Raji (cell line): Measurements from ENCODE around the gene TMEM178A.

Experiments used
- POLR2A ChIP-seq: IDR thresholded peaks from 2 replicates; pipeline ENCODE4 v1.6.1; 2011; ENCODE audit warnings: low read depth, low read length, control low read depth; ENCODE audit not compliant: insufficient read depth

Gene TMEM178A

DNA sequence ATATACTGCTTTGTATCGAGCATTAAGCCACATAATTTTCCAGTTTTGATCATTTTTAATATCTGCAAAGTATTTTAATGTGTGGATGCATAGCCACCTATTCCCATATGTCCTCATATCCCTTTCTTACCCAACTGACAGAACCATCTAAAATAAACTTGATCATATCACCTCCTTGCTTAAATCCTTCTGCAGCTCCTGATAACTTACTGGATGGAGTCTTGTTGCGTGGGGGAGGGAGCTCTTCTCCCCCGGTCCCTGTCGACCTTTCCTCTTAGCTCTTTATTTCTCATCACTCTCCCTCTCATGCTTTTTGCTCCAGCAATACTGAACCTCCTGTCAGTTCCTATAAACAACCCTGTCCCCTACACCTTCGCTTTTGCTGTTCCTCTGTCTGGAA lies 18.7 kb downstream of the TMEM178A start:
- TF ChIP-seq POLR2A = no peak

DNA sequence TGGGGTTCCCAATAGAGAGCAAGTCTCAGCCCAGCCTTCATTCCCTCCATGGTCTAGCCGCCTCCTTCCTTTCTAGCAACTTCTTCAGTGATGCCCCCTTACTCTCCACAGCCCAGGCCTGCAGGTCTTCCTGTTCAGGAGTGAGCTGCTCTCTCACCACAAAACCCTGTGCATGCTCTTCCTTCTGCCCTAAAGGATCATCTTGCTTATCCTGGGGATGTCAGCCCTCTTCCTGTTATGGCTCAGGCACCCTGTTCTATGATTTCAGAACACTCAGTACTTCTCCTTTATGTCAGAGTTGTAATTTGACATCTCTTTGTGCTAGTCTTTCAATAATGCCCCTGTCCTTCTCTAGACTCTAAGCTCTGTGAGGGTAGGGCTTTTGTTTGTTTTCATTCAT lies 19.4 kb downstream of the TMEM178A start:
- no peak for TF ChIP-seq POLR2A

DNA sequence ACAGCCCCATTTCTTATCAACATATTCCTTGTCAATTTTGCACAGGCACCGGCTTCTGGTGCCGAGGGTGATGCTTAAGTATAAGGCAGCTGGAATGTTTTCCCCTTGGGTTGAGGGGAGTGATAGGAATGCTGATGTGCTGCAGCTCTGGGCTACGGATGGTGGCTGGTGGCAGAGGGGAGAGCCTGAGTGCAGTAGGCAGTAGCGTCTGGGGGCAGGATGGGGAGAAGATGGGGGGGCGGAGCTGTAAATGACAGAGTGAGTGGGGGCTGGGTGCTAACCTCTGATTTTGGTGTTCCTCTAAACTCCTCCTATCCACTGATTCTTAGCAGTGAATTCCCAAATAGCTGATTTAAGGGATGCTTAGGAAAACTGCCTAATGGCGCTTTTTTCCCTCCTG lies 20.7 kb downstream of the TMEM178A start:
- no peak for TF ChIP-seq POLR2A

DNA sequence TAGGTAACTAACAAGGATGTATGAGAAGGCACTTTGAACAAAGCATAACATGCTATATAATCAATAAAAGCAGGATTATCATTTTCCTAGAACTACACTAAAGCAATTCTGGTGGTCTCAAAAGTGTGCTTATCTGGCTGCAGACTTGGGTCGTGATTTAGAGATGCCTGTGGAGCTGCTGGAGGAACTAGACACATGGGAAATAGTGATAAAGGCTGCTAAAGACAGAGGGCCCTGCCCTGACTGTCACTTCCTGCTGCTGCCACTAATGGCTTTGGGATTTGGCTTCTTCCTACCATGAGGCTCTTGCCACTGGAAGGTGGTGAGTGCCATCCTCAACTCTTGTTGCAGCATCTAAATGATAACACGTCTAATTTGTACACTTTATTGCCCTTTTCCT lies 22.5 kb downstream of the TMEM178A start:
- TF ChIP-seq POLR2A = no peak

DNA sequence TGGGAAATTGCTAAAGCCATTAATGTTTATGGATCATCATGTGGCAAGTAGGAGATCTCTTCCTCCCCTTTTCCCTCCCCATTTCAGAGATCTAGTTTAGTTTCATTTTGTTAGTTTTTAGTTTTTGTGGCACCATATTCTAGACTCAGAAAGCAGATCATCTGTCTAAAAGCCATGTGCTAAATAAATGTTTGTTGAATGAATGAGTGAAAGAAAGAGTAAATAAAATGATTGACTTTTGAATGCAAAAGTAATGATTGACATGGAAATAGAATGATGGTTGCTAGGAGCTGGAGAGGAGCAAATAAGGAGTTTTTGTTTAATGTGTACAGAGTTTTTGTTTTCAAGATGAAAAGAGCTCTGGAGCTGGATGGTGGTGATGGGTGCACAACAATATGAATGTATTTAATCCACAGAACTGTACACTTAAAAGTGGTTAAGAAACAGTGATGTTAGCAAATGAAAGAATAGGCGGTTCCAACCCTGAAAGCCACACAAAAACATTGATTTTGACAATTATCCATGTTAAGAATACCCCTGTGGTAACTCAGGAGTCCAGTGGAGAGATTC lies 23.6 kb downstream of the TMEM178A start:
- TF ChIP-seq POLR2A = no peak

DNA sequence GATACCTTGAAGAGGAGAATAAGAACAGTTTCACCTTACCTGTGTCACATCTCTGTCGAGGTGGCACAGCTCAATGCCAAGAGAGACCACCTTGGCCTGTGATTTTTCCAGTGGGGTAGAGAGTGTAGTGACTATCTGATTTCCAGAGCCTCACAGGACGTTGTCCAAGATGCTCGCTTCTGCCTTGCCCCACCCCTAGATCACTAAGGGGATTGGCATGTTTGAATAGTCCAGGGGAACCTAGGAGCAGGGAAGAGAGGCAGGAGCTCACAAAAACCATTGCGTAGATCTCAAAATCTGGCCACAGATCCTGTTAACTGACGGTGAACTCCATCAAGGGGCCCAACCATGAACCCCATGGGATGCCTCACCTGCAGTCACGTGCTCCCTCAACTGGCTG lies 24.2 kb downstream of the TMEM178A start:
- no peak for TF ChIP-seq POLR2A

DNA sequence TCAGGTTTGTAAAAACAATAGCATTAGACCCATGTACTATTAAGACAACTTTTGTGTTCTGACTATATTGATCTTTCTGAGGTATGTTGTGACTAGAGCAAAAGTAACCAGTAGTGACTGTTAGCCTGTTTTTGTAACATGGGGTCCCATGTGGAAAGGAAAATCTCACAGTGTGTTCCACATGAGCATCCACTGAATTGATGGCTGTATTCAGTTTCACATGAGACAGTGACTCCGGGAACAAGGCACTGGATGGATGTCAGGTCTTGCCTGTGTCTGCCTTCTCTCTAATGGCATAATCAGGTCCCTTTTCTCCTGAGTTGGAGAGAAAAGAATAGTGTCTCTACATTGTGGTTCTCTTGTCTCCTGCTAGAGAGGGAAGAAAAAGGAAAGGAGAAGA lies 27.5 kb downstream of the TMEM178A start:
- TF ChIP-seq POLR2A = no peak

DNA sequence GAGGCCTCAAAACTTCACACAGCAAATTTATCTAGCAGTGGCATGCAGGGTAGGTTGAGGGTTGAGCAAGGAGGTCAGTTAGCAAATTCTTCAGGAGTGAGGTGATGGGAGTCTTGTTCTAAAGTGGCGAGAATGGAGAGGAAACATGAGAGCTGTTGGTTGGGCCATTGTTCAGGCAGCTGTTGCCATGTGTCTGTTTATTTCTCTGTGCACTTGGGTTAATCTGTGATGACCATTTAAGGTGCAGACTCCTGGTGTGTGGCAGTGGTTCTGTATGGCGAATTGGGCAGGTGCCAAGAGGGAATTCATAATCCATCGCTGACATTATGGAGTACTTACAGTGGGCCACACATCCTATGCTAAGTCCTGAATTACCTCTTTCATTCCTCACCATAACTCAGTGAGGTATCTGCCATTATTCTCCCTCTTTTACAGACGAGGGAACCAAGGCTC lies 30.4 kb downstream of the TMEM178A start:
- TF ChIP-seq POLR2A = no peak

DNA sequence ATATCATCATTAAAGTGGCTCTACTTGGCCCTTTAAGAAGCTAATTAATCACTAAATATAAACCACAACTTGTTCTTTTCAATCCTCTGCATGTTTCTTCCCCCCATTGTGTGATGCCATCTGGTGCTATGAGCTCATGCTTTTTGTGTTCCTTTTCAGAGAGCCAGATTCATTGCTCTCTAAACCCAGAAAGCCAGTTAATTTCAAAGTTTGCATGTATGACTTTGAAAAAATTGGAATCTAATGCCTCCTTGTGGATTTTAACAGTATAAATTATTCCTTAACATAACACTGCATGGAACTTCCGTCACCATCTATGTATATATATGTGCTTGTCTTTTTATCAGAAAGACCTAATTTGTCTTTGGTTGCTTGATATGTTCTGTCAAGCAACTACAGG lies 31.1 kb downstream of the TMEM178A start:
- TF ChIP-seq POLR2A = no peak

DNA sequence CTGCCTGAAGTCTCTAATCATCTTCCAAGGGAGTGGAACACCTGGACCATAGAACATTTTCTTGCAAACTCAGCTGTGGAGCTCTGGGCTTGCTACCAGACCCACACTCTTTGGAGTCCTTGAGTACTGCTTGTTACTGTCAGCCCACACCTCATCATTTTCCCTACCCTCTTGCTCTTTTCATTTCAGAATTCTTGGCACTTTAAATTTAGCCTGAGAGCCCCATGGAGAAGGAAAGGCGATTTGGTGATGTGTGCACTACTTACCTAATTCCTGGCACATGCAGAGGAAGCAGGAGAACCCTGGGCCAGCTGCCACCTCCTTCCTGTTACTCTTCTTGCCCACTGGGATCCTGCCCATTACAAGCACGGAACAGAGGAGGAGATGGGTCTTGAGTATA lies 31.7 kb downstream of the TMEM178A start:
- no peak for TF ChIP-seq POLR2A

DNA sequence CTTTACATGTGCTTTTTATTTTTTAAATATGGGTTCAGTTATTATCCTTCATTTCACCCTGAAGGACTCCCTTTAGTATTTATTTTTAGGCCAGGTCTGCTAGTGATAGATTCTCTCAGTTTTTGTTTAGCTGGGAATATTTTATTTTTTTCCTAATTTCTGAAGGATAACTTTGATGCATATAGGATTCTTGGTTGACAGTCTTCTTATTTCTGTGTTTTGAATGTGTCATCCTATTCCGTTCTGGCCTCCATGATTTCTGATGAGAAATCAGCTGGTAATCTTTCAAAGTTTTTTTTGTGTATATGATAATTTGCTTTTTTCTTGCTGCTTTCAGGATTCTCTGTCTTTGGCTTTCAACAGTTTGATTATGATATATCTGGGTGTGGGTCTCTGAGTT lies 35.4 kb downstream of the TMEM178A start:
- no peak for TF ChIP-seq POLR2A

DNA sequence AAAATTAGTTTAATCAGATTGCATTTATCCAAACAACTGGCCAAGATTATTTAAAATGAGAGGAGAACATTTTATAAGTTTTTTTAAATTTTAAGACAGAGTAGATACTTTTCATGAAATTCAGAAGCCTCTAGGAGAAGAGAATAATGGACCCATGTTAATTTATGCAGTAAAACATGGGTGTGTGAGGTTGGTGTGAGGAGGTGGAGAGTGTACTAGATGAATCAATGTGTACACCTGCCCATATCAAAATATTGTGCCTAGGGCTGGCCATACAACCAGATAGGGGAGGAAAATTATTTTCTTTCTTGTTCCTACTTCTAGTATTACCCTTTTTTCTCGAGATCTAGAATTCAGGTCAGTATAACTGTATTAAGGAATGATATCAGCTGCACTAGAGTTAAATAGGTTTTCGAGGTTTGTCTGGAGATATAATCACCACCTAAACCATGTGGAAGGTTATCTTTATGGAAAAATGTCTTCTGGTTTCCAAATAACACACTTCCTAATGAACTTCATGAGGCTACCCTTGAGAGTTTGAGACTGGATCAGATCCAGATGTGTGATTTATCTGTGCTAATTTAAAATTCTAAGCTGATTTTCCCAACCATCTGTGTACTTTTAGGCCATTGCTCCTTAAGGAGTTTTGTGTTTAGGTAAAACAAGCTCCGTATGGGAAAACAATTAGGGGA lies 37.6 kb downstream of the TMEM178A start:
- no peak for TF ChIP-seq POLR2A

DNA sequence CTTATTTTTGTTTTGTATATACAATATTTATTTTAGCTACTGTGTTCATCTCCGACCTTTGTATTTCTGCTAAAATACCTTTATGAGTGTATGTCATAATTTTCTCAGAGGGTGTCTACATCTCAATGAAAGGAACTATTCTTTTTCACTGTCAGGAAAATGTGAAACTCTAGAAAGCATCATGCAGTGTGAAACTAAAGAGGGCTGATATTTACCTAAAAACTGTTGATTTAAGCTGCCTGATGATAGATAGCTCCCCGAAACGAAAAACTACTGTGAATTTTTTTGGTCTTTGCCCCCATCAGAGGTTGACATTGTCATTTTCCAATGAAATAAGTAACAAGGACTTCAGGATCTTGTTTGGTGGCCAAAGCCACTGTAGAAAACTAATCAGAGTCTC lies 38.8 kb downstream of the TMEM178A start:
- TF ChIP-seq POLR2A = no peak

DNA sequence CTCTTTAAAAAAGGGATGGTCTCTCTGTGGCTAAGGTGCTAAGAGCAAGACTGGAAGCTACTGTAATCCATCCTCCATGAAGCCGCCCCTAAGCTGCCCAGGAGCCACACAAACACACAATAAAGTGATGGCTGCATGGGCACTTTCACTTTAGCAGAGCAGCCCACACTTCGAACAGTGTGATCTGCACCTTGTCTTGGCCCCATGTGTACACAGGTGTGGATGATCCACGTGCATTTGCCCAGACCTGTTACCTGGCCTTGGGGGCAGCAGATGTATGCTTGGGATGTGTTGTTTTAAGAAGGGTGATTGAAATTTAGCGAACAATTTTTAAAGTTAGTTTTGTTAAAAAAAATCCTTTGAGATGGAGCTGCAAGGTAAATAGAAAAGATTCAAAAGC lies 39.9 kb downstream of the TMEM178A start:
- TF ChIP-seq POLR2A = no peak

DNA sequence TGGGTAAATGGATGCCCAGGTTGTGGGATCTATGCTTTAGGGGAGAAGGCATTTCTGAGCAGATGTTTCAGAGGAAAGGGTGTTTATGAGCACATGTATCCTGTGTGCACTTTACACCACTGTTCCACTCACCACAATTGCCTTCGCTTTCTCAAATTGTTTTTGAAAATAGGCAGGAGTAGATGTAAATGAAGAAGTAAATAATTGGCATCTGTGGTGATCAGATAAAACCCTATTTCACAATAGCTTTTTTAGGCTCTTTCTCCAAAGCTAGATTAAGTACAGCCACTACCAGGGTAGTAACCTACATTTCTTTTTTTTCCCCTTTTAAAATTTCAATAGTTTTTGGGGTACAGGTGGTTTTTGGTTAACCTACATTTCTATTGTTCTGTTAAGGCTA lies 40.6 kb downstream of the TMEM178A start:
- no peak for TF ChIP-seq POLR2A

DNA sequence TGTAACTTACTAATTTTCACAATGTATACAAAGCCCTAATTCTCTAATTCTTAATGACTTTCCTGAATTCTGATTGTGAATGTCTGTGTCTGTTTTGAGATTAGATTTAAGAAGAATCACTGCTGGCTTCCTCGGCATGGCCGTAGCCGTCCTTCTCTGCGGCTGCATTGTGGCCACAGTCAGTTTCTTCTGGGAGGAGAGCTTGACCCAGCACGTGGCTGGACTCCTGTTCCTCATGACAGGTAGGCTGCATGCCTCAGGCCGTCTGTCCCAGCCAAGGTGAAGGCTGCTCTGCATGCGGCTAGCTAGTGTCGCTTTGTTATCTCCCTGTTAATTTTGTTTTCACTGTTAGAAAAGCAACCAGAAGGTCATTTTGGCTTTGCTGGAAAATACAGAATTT lies 41.2 kb downstream of the TMEM178A start:
- TF ChIP-seq POLR2A = no peak

DNA sequence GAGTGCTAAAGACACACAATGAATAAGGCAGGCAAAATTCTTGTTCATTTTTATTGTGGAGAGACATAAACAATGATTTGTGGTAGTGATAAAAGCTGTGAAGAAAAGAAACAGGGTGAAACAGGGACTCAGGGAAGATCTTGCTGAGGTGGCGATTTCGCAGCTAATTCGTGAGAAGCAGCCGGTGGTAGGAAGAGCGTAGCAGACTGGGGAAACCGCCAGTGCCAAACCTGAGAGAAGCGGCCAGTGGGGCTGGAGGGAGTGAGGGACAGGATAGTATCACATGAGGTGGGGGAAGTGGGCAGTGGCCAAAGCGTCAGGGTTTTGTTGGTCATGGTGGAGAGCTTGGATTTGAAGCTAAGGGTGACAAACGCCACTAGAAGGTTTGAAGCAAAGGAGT lies 42.3 kb downstream of the TMEM178A start:
- no peak for TF ChIP-seq POLR2A
